HEK293T (cell line): Measurements from ENCODE around the gene CTTNBP2.

Source experiments
- BHLHE40 ChIP-seq: fragments of 450-650 bp; IDR thresholded peaks from 2 replicates; pipeline ENCODE4 v1.6.1; 2016; ENCODE audit warnings: mild to moderate bottlenecking, moderate library complexity, borderline replicate concordance
- FOXA1 ChIP-seq: fragments of 450-650 bp; IDR thresholded peaks from 2 replicates; pipeline ENCODE4 v1.6.1; 2016; ENCODE audit warnings: mild to moderate bottlenecking
- FOXK2 ChIP-seq: fragments of 450-650 bp; IDR thresholded peaks from 2 replicates; pipeline ENCODE4 v1.6.1; 2016; ENCODE audit warnings: mild to moderate bottlenecking
- LEF1 ChIP-seq: fragments of 450-650 bp; IDR thresholded peaks from 2 replicates; pipeline ENCODE4 v1.6.1; 2017; ENCODE audit warnings: mild to moderate bottlenecking, borderline replicate concordance
- SP1 ChIP-seq: fragments of 450-650 bp; IDR thresholded peaks from 2 replicates; pipeline ENCODE4 v1.6.1; 2017
- SUZ12 ChIP-seq: fragments of 450-650 bp; IDR thresholded peaks from 2 replicates; pipeline ENCODE4 v1.6.1; 2016; ENCODE audit warnings: mild to moderate bottlenecking
- ZNF384 ChIP-seq: fragments of 450-650 bp; IDR thresholded peaks from 2 replicates; pipeline ENCODE4 v1.6.1; 2016

- no peak for TF ChIP-seq FOXA1
- TF ChIP-seq SP1: no peak
- TF ChIP-seq ZNF384: no peak
- TF ChIP-seq FOXK2: no peak
- TF ChIP-seq SUZ12: no peak
- TF ChIP-seq LEF1: no peak
- TF ChIP-seq BHLHE40: no peak
Measured at GRCh38 chr7:117717357-117717756, 155.9 kb downstream of the CTTNBP2 start.
